Thyroid gland (tissue), 4 donors: ENCODE results near the gene SHCBP1L. TPM values are rescaled to one million over a fixed set of nuclear protein-coding genes. Genes with fewer than 3 reads are reported as not detected.

Experiments used
- DNase-seq, 2 donors: peaks; one replicate each; pipeline ENCODE4 v3.0.0-alpha.2; 2019
- H3K27ac ChIP-seq, 3 donors: fragments of 200-600 bp; sonication (generic); 1 replicate in 2 of 3; 2 replicates in 1 of 3; pipeline ENCODE4 v1.5.1; 2016 to 2019; ENCODE audit warnings: mild to moderate bottlenecking in 1 of 3, moderate library complexity in 1 of 3
- H3K27me3 ChIP-seq: fragments of 200-600 bp; sonication (generic); one replicate; pipeline ENCODE4 v1.5.1; 2019
- H3K36me3 ChIP-seq, 2 donors: fragments of 200-600 bp; sonication (generic); one replicate each; pipeline ENCODE4 v1.5.1; 2016 to 2019
- H3K4me1 ChIP-seq, 2 donors: fragments of 200-600 bp; sonication (generic); one replicate each; pipeline ENCODE4 v1.5.1; 2017 to 2019
- H3K4me3 ChIP-seq, 3 donors: fragments of 200-600 bp; sonication (generic); replicated peaks in 1 of 3; 1 replicate in 2 of 3; 2 replicates in 1 of 3; pipeline ENCODE4 v1.5.1; 2016; ENCODE audit warnings: mild to moderate bottlenecking in 1 of 3
- H3K9me3 ChIP-seq: fragments of 200-600 bp; sonication (generic); one replicate; pipeline ENCODE4 v1.5.1; 2017
- POLR2A ChIP-seq, 2 donors: fragments of 450-650 bp; IDR thresholded peaks; one replicate each; pipeline ENCODE4 v1.6.1; 2017; ENCODE audit warnings: antibody characterized with exemption in 2 of 2, mild to moderate bottlenecking in 2 of 2, moderate library complexity in 1 of 2
- WGBS, 2 donors: methylation state at CpG; one replicate each; pipeline ENCODE4 v1.1.5; 2017; 5-methylcytosine and 5-hydroxymethylcytosine counted together
- intact Hi-C: fragments of 100-400 bp; cut with DNase I; formaldehyde crosslinking; loops from one replicate; pipeline ENCODE4 v1.15.1; 2023
- total RNA-seq, 4 donors: library from RNA; depleted of rRNA; stranded (reverse); fragments of >200 nt; gene quantifications; one replicate each; pipeline ENCODE4 v1.2.3, GENCODE V29; 2016
- TF ChIP-seq, protein P1 (sequence below), 6 experiments: fragments of 200-600 bp in 3 of 6; fragments of 450-650 bp in 3 of 6; sonication (generic) in 3 of 6; IDR thresholded peaks; one replicate each; pipeline ENCODE4 v1.5.1; 2016 to 2019; ENCODE audit warnings: antibody characterized with exemption in 6 of 6, mild to moderate bottlenecking in 2 of 6, inconsistent platforms in 1 of 6, moderate library complexity in 1 of 6

The SHCBP1L gene
- total RNA-seq, 4 donors from 2014 or later = 1.3 TPM; not detected in 3

DNA sequence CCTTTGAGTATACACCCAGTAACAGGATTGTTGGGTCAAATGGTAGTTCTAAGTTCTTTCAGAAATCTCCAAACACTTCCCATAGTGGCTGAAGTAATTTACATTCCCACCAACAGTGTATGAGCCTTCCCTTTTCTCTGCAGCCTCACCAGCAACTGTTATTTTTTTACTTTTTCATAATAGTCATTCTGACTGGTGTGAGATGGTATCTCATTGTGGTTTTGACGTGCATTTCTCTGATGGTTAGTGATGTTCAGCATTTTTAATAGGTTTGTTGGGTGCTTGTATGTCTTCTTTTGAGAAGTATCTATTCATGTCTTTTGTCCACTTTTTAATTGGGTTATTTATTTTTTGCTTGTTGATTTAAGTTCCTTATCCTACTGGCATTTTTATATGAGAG lies 43.9 kb upstream of the SHCBP1L start:
- no peaks in the 10 kb centered on the region for H3K9me3 ChIP-seq
- no peak overlapping the region for H3K27ac ChIP-seq
- intact Hi-C loops = no loop called here
- no peaks in the 10 kb centered on the region for H3K27me3 ChIP-seq
- DNase-seq = no peak
- no peak for TF ChIP-seq POLR2A (IDR thresholded peaks at IDR 0.05)
- TF ChIP-seq, protein P1, sequence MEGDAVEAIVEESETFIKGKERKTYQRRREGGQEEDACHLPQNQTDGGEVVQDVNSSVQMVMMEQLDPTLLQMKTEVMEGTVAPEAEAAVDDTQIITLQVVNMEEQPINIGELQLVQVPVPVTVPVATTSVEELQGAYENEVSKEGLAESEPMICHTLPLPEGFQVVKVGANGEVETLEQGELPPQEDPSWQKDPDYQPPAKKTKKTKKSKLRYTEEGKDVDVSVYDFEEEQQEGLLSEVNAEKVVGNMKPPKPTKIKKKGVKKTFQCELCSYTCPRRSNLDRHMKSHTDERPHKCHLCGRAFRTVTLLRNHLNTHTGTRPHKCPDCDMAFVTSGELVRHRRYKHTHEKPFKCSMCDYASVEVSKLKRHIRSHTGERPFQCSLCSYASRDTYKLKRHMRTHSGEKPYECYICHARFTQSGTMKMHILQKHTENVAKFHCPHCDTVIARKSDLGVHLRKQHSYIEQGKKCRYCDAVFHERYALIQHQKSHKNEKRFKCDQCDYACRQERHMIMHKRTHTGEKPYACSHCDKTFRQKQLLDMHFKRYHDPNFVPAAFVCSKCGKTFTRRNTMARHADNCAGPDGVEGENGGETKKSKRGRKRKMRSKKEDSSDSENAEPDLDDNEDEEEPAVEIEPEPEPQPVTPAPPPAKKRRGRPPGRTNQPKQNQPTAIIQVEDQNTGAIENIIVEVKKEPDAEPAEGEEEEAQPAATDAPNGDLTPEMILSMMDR (IDR thresholded peaks at IDR 0.05) = no peak
- no peaks in the 10 kb centered on the region for H3K4me1 ChIP-seq
- no peaks in the 10 kb centered on the region for H3K36me3 ChIP-seq
- no peak overlapping the region for H3K4me3 ChIP-seq
- 85 to 98% methylated on average over 1 of the region's 1 CpG for WGBS, 2 donors

DNA sequence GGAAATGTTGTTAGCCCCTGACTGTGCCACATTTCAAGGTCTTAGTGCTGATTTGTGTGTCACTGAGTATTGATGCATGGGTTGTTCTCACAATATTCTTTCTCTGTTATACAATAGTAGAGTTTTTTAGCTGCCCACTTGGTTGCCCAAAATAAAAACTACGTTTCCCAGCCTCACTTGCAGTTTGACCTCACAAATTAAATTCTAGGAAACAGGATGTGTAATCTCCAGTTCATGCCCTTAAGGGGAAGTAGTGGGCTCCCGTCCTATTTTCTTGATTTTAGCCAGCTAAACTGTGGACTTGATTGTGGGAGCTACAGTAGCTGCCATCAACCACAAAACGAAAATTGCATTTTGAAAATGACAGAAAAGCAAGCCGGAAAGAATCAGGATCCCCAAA lies 42.9 kb upstream of the SHCBP1L start:
- no peaks in the 10 kb centered on the region for H3K9me3 ChIP-seq
- WGBS, 2 donors = 70 to 81% methylated on average over 4 of the region's 4 CpGs
- TF ChIP-seq, protein P1 (IDR thresholded peaks at IDR 0.05) = no peak
- no peak for TF ChIP-seq POLR2A (IDR thresholded peaks at IDR 0.05)
- no peak overlapping the region for H3K27ac ChIP-seq
- H3K36me3 ChIP-seq = no peaks in the 10 kb centered on the region
- no peak overlapping the region for H3K4me3 ChIP-seq
- no peaks in the 10 kb centered on the region for H3K4me1 ChIP-seq
- intact Hi-C loops = no loop called here
- H3K27me3 ChIP-seq = no peaks in the 10 kb centered on the region
- no peak for DNase-seq

GRCh38 chr1:182993746-182994145 lies 40.8 kb upstream of the SHCBP1L start:
- no peaks in the 10 kb centered on the region for H3K9me3 ChIP-seq
- no peaks in the 10 kb centered on the region for H3K27me3 ChIP-seq
- no peaks in the 10 kb centered on the region for H3K36me3 ChIP-seq
- no peak for DNase-seq
- no peaks in the 10 kb centered on the region for H3K4me1 ChIP-seq
- no peak overlapping the region for H3K4me3 ChIP-seq
- intact Hi-C loops = no loop called here
- no peak overlapping the region for H3K27ac ChIP-seq
- TF ChIP-seq, protein P1 (IDR thresholded peaks at IDR 0.05) = no peak
- no peak for TF ChIP-seq POLR2A (IDR thresholded peaks at IDR 0.05)

- Histone ChIP-seq H3K27ac (no peak overlapping the region), H3K9me3 (no peaks in the 10 kb centered on the region), H3K4me1 (no peaks in the 10 kb centered on the region), H3K4me3 (no peak overlapping the region), H3K36me3 (no peaks in the 10 kb centered on the region), H3K27me3 (no peaks in the 10 kb centered on the region)
- DNase-seq = no peak
- intact Hi-C loops = no loop called here
- WGBS, 2 donors = 81 to 85% methylated on average over 7 of the region's 7 CpGs
- no peak for TF ChIP-seq POLR2A (IDR thresholded peaks at IDR 0.05)
- TF ChIP-seq, protein P1 (IDR thresholded peaks at IDR 0.05) = no peak
Measured at GRCh38 chr1:182990413-182991144, 37.6 kb upstream of the SHCBP1L start.

GRCh38 chr1:182985876-182986275 lies 32.9 kb upstream of the SHCBP1L start:
- Histone ChIP-seq H3K27me3 (no peaks in the 10 kb centered on the region), H3K4me3 (no peak overlapping the region), H3K4me1 (no peaks in the 10 kb centered on the region), H3K36me3 (no peaks in the 10 kb centered on the region), H3K9me3 (no peaks in the 10 kb centered on the region), H3K27ac (no peak overlapping the region)
- TF ChIP-seq, protein P1 (IDR thresholded peaks at IDR 0.05) = no peak
- no peak for TF ChIP-seq POLR2A (IDR thresholded peaks at IDR 0.05)
- intact Hi-C loops = no loop called here
- 90 to 96% methylated on average over 1 of the region's 1 CpG for WGBS, 2 donors
- no peak for DNase-seq
